HG03558 (cell line): ENCODE data around the gene CHD5.

Source experiments
- ATAC-seq: cut with Tn5 transposase; IDR thresholded peaks from one replicate; pipeline ENCODE4 v1.9.1; 2021; ENCODE audit warnings: moderate number of reproducible peaks; ENCODE audit not compliant: unreplicated experiment; ENCODE audit errors: extremely low read depth

The CHD5 gene

DNA sequence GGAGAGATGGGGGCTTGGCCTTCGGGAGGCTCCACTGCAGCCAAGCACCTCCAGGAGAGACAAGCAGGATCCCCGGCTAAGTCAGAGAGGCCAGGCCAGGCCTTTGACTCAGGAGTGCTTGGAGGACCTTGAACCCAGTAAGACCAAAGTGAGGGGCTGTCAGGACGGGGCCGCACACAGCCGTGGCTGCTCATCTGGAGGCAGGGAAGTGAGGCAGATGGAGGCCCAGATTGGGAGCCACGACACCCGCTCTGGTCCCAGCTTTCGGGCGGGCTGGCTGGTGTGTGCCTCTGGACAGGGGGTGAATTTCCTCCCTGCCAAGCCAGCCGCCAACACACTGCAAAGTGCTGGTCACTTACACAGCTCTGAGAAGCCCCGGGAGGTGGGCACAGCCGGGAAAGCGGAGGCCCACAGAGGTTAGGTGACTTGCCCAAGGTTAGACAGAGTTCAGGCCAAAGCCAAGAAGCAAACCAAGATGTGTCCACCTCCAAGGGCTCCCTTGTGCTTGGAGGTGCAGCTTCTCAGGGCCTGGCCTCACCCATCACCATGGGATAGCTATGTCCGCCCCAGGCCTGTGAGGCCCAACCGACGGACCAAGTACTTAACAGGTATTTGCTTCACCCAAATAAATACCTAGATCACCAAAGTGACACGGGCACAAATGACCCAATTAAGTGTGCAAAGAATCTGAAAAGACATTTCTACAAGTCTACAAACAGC is 58.3 kb downstream of the CHD5 start:
- no peak for ATAC-seq

GRCh38 chr1:6121021-6121421 is 59.1 kb downstream of the CHD5 start:
- ATAC-seq, result no peak

- no peak for ATAC-seq
Observed at GRCh38 chr1:6118415-6118814, 61.7 kb downstream of the CHD5 start.

DNA sequence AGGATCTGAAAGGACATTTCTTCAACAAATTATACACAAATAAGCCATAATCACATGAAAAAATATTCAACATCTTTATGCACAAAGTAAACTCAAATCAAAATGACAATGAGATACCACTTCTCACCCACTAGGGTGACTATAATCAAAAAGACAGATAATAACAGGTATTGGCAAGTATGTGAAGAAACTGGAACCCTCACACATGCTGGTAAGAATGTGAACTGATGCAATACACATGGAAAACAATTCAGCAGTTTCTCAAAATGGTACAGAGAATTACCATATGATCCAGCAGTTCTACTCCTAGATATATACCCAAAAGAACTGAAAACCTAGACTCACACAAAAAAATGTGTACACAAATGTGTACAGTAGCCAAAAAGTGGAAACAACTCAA is 62.5 kb downstream of the CHD5 start:
- no peak for ATAC-seq

DNA sequence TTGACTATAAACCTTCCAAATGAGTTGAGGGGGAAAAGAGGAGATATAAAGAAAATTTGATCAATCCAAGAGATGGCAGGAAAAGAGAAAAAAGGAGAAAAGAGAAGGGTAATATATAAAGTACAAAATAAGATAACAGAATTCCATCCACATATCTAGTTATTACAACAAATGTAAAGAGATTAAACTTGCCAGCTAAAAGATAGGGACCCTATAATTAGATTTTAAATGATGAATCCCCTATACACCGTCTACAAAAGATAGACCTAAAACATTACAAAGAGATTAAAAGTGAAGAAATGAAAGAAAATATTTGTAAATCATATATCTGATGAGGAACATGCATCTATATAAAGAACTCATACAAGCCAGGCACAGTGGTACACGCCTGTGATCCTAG is 63.1 kb downstream of the CHD5 start:
- ATAC-seq, result no peak

DNA sequence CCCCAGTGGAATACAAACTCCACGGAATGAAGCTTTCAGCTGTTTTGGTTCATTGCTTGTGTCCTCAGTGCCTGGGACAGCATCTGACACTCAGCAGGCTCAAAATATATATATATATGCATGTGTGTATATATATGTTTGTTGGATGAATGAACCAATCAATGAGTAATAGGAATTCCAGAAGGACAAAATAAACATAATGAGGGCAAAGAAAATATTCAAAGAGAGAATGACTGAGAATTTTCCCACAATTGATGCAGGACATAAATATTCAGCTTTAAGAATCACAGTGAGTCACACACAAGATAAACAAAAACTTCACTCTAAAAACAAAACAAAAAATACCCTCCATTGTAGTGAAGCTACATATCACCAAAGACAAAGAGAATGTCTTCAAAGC is 64.0 kb downstream of the CHD5 start:
- ATAC-seq, result no peak

- ATAC-seq, result no peak
Observed at GRCh38 chr1:6113745-6114144, 66.4 kb downstream of the CHD5 start.

DNA sequence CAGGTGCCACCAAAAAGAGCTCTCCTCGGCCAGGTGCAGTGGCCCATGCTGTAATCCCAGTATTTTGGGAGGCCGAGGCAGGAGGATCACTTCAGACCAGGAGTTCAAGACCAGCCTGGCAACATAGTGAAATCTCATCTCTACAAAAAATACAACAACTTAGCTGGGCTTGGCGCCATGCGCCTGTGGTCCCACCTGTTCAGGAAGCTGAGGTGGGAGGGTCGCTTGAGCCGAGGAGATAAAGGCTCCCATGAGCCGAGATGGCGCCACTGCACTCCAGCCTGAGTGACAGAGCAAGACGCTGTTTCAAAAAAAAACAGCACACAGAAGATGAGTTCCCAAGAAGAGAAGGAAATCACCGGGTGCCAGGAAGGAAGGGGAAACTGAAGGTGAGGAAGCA is 67.0 kb downstream of the CHD5 start:
- ATAC-seq, result no peak

DNA sequence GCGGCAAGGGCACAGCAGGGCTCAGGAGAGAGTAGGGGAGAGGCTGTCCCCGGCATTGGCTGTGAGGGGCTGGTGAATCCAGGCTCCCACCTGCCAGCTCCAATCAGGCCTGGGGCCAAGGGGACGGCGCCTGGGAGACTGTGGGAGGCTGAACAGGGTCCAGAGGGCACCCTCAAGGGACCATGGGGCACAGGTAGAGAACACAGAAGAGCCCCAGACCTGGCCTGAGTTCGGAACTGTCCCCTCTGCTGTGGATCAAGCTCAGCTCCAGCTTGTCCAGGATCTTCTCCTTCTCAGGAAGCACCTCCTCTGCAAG is 67.5 kb downstream of the CHD5 start:
- no peak for ATAC-seq

DNA sequence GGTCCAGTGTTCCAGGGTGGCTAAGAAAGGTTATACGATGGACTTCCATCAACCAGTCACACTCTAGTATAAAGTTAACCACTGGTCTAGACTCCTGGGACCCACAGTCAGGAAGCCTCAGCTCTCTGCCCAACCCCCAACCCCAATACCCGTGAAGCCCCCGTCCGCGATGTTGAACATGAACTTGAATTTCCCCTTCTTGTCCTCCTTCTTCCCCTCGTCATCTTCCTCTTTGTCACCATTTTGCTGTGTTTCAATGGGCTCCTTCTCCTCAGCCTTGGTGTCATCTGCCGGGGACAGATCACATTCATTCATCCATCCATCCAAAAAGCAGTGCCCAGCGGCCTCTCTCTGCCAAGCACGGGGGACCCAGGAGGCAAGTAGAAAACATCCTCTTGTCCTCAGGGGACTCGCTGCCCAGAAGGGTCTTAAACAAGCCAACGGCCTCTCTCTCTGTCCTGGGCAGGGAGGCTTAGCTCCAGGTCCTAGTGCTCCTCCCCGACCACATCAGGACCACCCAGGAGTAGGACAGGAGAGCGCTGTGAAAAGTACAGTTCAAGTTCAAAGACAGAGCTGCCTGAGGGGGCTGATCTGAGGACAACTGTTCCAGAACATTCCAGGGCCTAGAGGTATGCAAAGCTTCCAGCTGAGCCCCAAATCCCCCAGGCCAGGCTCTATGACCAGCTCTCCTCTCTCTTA is 68.0 kb downstream of the CHD5 start:
- no peak for ATAC-seq

- no peak for ATAC-seq
Observed at GRCh38 chr1:6111571-6111970, 68.5 kb downstream of the CHD5 start.

DNA sequence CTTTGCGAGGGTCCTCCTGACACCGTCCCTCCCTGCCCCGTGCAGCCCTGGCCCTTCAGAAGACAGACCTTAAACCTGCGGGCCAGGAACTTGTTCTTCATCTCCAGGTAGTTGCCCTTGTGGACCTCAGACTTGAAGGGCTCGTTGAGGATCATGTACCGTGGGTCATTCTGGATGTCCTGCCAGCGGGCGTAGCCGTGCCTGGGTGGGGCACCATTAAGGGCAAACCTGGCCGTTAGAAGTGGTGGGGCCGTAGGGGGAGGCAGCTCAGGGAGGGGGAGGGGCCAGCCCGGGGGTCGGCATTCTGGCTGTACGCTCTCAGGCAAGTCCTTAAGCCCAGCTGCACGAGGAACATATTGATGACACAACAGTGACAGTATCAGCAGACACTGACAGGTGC is 69.8 kb downstream of the CHD5 start:
- ATAC-seq, result no peak

GRCh38 chr1:6109688-6110087 is 70.4 kb downstream of the CHD5 start:
- ATAC-seq, result no peak

DNA sequence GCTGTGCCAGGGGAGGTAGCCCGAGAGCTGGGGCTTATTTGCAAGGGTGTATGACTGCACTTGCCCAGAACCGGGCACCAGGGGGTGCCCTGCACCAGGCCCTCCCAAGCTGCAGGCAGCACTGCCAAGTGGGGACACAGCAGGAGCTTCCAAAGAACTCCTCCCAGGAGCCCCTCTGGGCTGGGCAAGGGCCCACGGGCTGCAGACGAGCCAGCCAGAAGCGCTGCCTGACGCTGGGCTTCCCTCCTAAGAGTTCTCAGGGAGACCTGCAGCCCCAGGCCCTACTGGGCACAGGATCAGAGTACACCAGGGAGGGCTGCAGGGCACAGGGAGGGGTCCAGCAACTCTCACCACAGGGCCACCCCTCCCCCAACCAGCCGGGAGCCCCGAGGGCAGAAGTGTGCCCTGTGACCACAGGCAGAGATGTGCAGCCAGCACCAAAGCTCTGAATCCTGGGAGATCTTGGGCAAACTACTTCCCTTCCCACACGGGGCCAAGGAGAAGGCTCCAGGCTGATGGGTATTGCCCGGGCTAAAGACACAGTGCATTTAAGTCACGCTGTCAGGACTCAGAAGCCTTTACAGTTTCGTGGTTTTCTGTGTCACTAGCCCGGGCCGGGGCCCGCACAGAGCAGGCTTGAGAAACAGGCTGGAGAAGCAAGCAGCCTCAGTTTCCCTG is 71.0 kb downstream of the CHD5 start:
- no peak for ATAC-seq

DNA sequence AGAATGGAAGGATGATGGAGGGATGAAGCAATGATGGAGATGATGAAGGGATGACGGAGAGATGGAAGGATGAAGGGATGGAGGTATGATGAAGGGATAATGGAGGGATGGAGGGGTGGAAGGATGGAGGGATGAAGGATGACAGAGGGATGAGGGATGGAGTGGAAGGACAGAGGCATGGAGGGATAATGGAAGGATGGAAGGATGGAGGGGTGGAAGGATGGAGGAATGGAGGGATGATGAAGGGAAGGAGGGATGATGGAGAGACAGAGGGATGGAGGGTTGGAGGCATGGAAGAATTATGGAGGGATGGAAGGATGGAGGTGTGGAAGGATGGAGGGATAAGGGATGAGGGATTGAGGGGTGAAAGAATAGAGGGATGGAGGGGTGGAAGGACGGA is 71.6 kb downstream of the CHD5 start:
- ATAC-seq, result no peak

DNA sequence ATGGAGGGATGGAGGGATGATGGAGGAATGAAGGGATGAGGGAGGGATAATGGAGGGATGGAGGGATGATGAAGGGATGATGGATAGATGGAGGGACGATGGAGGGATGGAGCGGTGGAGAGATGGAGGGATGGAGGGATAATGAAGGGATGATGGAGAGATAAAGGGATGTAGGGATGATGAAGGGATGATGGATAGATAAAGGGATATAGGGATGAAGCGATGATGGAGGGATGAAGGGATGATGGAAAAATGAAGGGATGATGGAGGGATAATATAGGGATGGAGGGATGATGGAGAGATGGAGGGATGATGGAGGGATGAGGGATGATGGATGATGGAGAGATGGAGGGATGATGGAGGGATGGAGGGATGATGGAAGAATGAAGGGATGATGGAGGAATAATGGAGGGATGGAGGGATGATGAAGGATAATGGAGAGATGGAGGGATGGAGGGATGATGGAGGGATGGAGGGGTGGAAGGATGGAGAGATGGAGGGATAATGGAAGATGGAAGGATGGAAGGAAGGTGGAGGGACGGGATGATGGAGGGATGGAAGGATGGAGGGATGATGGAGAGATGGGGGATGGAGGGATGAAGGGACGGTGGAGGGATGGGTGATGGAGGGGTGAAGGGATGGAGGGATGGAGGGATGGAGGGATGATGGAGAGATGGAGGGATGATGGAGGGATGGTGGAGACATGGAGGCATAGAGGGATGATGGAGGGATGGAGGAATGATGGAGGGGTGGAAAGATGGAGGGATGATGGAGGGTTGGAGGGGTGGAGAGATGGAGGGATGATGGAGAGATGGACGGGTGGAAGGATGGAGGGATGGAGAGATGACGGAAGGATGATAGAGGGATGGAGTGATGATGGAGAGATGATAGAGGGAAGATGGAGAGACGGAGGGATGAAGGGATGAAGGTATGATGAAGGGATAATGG is 72.4 kb downstream of the CHD5 start:
- ATAC-seq, result no peak

DNA sequence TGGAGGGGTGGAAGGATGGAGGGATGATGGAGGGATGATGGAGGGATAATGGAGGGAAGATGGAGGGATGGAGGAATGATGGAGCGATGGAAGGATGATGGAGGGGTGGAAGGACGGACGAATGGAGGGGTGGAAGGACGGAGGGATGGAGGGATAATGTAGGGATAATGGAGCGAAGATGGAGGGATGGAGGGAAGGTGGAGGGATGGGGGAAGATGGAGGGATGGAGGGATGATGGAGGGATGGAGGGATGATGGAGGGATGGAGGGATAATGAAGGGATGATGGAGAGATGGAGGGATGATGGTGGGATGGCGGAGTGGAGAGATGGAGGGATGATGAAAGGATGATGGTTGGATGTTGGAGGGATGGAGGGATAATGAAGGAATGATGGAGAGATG is 73.1 kb downstream of the CHD5 start:
- ATAC-seq, result no peak

GRCh38 chr1:6106321-6106731 is 73.8 kb downstream of the CHD5 start:
- ATAC-seq, result no peak

DNA sequence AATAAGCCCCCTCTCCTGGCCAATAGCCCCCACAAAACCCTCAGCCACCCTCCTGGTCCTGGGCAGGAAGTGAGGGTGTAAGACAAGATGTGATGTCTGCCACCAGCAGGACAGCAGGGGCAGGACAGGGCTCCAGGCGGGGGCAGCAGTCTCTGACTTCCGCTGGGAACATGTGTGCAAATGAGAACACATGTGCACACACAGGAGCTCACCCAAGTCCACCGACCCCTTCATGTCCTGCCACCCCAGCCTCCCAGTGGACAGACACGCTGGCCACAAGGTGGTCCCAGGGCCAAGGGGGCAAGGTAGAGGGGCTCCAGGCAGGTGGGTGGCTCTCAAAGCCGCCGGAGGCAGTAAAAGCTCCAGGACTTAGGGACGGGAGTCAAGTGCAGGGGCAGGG is 74.4 kb downstream of the CHD5 start:
- no peak for ATAC-seq

GRCh38 chr1:6105218-6105679 is 74.9 kb downstream of the CHD5 start:
- ATAC-seq, result no peak

DNA sequence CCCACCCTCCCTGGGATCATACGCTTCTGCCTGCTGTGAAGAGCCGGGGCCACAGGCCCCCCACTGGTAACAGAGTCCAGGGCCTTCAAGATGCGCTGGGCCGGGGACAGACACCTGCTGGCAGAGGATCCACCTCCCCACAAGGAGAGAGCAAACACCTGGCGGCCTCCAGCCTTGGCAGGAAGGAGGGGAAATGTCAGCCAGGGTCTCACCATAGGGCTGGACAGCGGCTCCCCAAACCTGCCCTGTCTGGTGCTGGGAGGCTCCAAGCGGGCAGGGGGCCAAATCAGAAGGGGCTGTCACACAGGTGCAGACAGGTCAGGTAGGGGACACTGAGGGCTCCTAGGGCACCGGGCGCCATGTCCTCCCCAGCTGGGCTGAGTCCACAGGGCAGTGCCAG is 75.5 kb downstream of the CHD5 start:
- no peak for ATAC-seq
